ENCODE data around the gene PLD2.

The PLD2 gene

DNA sequence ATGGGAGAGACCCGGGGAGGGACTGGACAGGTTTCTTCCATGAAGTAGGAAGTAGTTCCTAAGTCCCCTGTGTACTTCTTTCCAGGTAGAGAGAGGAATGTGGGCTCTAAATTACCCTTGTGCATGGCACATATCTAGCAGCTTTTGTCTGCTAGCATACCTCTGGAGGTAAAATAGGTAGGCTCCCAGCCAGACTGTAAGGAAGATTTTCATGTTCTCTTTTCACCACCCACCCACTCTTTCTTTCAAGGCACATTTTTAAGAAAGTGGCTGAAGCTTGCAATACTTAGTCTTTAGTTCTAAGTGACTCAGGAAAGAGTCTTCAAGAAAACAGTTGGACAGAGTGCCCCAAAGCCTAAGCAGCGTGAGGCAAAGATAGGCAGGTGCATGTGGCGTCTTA lies 35.4 kb downstream of the PLD2 start:
- no peaks in the 10 kb centered on the region for H3K27me3 ChIP-seq (ENCODE audit: insufficient read depth, low read depth, severe bottlenecking)
- TF ChIP-seq, protein P1, sequence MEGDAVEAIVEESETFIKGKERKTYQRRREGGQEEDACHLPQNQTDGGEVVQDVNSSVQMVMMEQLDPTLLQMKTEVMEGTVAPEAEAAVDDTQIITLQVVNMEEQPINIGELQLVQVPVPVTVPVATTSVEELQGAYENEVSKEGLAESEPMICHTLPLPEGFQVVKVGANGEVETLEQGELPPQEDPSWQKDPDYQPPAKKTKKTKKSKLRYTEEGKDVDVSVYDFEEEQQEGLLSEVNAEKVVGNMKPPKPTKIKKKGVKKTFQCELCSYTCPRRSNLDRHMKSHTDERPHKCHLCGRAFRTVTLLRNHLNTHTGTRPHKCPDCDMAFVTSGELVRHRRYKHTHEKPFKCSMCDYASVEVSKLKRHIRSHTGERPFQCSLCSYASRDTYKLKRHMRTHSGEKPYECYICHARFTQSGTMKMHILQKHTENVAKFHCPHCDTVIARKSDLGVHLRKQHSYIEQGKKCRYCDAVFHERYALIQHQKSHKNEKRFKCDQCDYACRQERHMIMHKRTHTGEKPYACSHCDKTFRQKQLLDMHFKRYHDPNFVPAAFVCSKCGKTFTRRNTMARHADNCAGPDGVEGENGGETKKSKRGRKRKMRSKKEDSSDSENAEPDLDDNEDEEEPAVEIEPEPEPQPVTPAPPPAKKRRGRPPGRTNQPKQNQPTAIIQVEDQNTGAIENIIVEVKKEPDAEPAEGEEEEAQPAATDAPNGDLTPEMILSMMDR (IDR thresholded peaks at IDR 0.05; ENCODE audit: low read depth, low read length): no peak

DNA sequence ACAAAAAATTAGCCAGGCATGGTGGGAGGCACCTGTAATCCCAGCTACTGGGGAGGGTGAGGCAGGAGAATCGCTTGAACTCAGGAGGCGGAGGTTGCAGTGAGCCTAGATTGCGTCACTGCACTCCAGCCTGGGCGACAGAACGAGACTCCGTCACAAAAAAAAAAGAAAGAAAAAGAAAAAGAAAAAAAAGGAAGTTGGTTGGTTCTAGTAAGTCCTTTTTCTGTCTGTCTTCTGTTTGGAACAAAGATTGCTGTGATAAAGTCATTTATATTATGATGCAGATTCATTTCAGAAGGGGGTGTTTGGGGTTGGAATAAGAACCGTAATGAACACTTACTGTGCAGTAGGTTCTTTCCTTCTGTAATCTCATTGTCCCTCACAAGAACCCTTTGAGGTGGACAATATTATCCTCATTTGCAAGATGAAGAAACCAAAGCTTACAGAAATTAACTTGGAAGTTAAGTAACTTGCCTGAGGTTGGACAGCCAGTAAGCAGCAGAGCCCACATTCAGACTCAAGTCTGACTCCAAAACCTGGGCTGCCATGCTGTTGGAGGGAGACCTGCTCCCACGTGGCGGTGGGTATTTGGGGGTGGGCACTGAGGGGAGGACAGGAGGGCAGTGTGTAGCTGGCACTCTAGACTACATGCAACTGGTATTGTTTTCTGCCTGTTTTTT lies 36.5 kb downstream of the PLD2 start:
- Histone ChIP-seq H3K27me3 (ENCODE audit: insufficient read depth, low read depth, severe bottlenecking) (no peaks in the 10 kb centered on the region), H3K4me3 (ENCODE audit: low read depth, low read length) (no peak overlapping the region), H3K9me3 (ENCODE audit: severe bottlenecking) (no peaks in the 10 kb centered on the region), H3K36me3 (peaks cover 97% of the 10 kb centered on the region), H3K27ac (no peak overlapping the region)
- DNase-seq: no peak
- TF ChIP-seq, protein P1 (IDR thresholded peaks at IDR 0.05; ENCODE audit: low read depth, low read length): no peak

More for the DNA sequence above, 35.4 kb downstream of the PLD2 start:
- Histone ChIP-seq H3K27ac (peak overlapping the region; percentile 20; the same call in 1 of the 2 replicates), H3K4me3 (ENCODE audit: low read depth, low read length) (no peak overlapping the region), H3K9me3 (ENCODE audit: severe bottlenecking) (no peaks in the 10 kb centered on the region), H3K36me3 (peaks cover 100% of the 10 kb centered on the region)
- no peak for DNase-seq

DNA sequence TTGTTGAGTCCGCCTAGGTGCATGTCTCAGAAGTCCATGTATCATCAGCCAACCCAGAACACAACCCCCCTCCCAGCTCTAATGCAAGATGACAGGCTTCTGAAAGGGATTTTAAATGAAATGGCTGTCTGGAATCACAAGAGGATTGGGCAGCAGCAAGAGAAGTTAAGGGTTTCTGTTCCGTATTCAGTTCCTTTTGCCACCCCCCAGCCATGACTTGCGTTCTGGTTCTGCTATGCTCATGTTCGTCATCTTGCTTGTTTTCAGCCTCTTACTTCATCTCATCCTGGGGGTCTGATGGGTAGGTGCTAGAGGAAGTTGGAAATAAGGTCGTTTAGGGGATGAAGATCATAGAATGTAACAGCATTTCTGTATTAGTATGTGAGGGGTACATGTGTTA lies 38.2 kb downstream of the PLD2 start:
- no peak overlapping the region for H3K4me3 ChIP-seq (ENCODE audit: low read depth, low read length)
- TF ChIP-seq, protein P1 (IDR thresholded peaks at IDR 0.05; ENCODE audit: low read depth, low read length): no peak
- H3K27ac ChIP-seq: peak overlapping the region; percentile 34
- H3K27me3 ChIP-seq (ENCODE audit: insufficient read depth, low read depth, severe bottlenecking): no peaks in the 10 kb centered on the region
- no peaks in the 10 kb centered on the region for H3K9me3 ChIP-seq (ENCODE audit: severe bottlenecking)
- DNase-seq: no peak
- peaks cover 93% of the 10 kb centered on the region for H3K36me3 ChIP-seq

DNA sequence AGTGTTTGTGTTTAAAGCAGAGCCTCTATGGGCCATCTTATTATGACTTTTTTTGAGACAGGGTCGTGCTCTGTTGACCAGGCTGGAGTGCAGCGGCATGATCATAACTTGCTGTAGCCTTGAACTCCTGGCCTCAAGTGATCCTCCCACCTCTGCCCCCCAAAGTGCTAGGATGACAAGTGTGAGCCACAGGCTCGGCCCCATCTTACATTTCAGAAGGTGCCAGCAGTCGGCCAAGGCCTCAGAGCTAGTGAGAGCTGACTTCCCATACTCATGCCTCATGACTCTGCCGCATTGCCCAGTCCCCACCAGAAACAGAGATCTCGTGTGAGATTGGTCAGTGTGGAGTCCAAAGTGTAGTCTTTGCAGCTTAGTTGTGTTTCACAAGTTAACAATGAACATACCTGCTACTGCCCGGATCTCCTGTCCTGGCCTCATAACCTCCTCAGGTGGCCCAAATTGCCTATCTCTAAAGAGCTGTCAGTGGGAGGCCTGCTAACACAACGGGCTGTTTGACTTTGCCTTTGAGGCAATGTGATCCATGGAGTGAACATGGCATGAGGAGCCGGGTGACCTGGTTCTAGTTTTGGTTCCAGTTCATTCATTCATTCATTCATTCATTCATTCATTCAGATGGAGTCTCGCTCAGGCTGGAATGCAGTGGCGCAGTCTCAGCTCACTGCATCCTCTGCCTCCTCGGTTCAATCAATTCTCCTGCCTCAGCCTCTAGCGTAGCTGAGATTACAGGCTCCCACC lies 39.9 kb downstream of the PLD2 start:
- DNase-seq: no peak
- Histone ChIP-seq H3K27ac (peak overlapping the region; percentile 82), H3K4me3 (ENCODE audit: low read depth, low read length) (no peak overlapping the region), H3K36me3 (peaks cover 82% of the 10 kb centered on the region), H3K9me3 (ENCODE audit: severe bottlenecking) (no peaks in the 10 kb centered on the region), H3K27me3 (ENCODE audit: insufficient read depth, low read depth, severe bottlenecking) (no peaks in the 10 kb centered on the region)
- TF ChIP-seq, protein P1 (IDR thresholded peaks at IDR 0.05; ENCODE audit: low read depth, low read length): no peak

DNA sequence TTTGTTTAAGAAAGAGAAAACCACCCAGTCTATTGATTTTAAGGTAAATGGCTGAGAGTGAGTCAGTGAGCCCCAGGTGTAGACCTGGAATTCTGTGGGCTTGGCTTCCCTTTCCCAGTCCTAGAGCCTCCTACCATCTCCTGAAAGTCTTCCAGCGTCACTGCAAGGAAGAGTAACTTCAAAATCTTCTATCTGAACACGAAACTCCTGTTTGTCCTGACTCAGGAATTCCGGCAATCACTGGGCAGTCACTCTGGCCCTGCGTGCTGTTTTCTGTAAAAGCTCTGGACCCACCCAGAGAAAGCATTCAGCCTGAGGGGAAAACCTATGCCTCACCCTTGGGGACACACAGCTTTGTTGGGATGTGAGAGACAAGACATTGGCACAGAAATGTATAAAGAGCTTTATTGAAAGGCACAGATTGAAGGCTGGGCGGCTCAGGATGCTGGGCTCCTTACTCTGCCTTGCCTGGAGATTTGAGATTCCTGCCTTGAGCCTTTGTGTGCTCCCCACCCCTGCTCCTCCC lies 42.1 kb downstream of the PLD2 start:
- no peak for DNase-seq
- H3K27me3 ChIP-seq (ENCODE audit: insufficient read depth, low read depth, severe bottlenecking): no peaks in the 10 kb centered on the region
- H3K9me3 ChIP-seq (ENCODE audit: severe bottlenecking): no peaks in the 10 kb centered on the region
- peak overlapping the region; percentile 82 for H3K27ac ChIP-seq
- TF ChIP-seq, protein P1 (IDR thresholded peaks at IDR 0.05; ENCODE audit: low read depth, low read length): no peak
- no peak overlapping the region for H3K4me3 ChIP-seq (ENCODE audit: low read depth, low read length)
- peaks cover 68% of the 10 kb centered on the region for H3K36me3 ChIP-seq

All from WERI-Rb-1 (cell line).